HG03439 (cell line): ENCODE data around the gene CLIC1.

Source experiments
- ATAC-seq: cut with Tn5 transposase; IDR thresholded peaks from one replicate; pipeline ENCODE4 v1.9.1; 2021; ENCODE audit warnings: mild to moderate bottlenecking, moderate library complexity; ENCODE audit not compliant: unreplicated experiment

CLIC1 gene

DNA sequence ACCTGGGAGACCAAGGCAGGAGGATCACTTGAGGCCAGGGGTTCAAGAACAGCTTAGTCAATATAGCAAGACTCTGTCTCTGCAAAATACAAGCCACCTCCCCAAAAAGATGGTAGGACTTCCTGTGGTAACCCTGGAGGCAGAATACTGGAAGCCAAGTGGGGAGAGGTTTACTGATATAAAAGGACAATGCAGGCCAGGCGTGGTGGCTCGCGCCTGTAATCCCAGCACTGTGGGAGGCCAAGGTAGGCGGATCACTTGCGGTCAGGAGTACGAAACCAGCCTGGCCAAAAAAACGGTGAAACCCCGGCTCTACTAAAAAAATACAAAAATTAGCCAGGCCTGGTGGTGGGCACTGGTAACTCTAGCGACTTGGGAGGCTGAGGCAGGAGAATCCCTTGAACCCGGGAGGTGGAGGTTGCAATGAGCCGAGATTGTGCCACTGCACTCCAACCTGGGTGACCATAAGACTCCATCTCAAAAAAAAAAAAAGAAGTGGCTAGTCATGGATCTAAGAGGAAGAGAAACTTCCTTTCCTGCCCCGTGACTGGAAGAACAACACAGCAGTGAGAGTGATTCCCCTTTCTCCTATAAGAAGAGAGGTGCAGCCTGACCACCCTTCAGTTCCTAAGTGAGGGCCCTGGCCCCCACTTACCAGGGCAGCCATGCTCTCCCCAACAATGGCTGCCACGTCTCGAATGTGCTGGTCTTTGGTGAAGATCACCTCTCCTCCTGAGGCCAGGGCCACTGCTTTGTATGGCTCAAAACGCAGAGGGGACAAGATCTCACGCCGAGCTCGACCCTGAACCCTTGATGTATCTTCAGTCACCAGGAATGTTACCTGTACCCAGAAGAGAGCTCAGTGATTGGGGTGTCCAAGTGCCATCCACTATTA, 32.3 kb upstream of the CLIC1 start:
- ATAC-seq = no peak

- ATAC-seq = no peak
These were observed 30.8 kb upstream of the CLIC1 start for GRCh38 chr6:31767096-31767645.

DNA sequence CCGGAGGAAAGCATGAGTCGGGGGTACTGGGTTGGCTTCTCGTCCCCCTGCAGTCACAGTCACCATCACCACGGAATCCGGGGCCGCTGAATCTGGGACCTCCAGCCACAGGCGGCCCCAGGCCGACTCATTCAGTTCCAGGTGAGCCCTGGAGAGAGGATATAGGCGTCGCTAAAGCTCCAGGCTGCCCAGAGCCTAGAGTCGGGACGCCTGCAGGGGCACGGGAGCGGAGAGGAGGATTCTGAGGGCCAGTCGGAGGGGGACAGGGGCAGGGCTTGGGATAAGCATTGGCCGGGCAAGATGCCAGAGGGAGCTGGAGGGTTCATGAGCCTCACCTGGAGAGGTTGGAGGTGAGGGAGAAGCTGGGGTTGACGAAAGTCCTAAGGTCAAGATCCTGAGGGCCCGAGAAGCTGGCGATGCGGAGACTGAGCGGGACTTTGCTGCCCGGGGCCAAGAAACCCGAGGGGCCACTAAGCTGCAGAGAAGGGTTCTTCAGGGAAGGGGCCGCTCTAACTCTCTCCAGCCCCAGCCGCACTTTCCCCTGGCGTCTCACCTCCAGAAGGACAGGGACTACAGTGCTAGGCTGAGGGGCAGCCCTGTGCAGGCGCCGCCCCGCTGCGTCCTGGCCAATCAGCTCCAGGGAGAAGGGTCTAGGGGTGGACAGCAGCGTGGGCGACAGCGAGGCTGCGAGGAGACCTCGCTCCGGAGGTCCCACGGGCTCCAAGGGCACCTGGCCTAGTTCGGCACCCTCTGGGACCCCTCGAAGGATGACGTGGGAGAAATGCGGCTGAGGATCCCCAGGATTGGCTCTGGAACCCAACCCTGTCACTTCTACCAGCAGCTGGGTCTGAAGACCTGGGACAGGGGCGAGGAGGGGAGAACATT, 29.8 kb upstream of the CLIC1 start:
- no peak for ATAC-seq

GRCh38 chr6:31765559-31765909, 29.2 kb upstream of the CLIC1 start:
- no peak for ATAC-seq

DNA sequence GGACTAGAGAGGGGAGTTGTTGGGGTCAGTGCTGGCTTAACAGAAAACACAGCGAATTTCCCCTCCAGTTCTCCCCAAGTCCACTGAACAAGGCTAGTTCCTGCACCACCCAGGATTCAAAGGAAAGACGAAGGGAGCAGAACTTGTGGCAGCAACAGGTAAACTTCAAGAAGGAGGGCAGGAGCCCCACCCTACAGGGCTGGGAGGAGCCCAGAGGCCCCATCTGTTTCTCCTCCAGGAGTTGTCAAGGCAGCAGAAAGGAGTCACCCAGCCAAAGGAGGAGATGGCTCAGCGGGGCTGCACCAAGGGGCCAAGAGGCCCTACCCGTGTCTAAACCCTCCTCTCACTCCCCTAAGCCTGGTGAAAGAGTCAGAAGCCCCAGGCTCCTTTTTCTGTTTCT, 27.9 kb upstream of the CLIC1 start:
- ATAC-seq = no peak

DNA sequence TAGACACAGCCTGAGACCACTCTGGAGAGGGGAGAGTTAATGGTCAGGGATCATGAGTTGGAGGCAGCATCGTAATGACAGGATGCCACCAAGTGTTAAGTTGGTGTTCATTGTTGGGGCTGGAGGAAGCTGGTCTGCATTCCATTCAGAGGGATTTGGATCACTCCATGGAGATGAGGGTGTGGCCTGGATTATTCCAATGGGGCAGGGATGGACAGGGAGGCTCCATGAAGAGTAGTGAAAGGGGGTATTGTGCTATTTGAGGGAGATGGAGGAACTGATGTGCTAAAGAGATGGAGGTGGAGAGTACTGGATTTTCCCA, 27.2 kb upstream of the CLIC1 start:
- no peak for ATAC-seq

DNA sequence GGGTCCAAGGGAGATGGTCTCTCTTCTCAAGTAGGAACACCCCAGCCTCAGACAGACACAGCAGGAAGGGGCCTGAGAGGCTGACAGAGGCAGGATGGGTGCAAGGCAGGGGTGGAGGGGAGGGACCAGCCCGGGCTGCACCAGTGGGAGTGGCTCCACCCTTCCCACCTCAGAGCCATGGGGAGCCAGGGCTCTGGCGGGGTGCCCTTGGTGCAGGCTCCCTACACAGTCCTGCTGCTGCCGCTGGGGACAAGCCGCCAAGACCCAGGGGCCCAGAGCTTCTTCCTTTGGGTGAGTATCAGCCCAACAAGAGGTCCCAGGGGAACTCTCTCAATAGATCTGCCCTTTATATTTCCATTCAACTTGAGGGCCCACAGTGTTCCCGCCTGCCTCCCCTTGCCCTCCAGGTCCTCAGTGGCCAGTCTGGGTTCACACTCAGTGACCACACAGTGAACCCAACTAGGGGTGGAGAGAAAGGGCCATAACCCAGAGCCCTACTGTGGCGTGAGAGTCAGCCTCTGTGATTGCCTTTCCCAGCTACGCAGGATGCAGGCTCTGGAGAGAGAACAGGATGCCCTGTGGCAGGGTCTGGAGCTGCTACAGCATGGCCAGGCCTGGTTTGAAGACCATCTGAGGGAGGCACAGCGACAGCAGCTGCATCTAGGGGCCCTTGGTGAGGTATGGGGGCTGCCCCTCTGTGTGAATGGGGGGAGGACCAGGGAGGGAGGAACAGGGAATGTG, 26.7 kb upstream of the CLIC1 start:
- ATAC-seq = no peak

- no peak for ATAC-seq
These were observed 26.0 kb upstream of the CLIC1 start, which contains the start of gene SAPCD1 for GRCh38 chr6:31762356-31762755. Gene SAPCD1, plus strand, starts transcription at chr6:31762656. Its CDS starts 399 bp downstream, at chr6:31763055.

DNA sequence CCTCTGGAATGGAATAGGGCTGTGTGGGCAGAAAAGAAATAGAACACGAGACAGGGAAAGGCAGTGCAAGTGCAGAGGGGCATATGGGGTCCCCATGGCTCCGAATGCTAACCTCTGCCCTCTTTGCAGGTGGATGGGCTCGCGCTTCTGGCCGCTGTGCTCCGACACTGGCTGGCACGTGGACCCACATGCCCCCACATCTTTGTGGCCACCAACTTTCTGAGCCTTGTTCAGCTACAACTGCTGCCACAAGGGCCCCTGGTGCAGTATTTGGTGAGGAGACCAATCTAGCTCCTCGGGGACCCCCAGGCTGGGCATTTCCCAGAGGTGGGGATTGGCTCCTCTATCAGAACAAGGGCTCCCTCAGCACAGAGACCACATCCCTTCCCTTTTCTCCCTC, 25.0 kb upstream of the CLIC1 start:
- ATAC-seq = no peak

GRCh38 chr6:31760790-31761189, 24.5 kb upstream of the CLIC1 start:
- no peak for ATAC-seq

DNA sequence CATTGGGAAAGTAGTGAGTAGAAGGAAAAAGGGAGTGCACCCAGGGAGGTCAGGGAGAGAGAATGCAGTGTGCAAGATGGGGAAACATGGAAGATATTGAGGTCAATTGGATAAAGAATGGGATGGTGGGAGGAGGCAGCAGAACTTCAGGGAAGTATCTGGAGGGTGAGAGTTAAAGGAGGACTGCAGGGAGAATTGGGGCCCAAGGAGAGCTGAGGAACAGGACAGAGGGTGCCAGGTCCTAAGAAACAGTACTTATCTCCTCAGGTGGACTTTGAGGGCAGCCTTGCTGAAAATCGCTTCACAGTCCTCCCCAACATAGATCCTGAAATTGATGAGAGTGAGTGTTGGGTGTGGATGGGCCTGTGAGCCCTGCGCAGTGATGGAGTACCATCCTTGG, 22.0 kb upstream of the CLIC1 start:
- no peak for ATAC-seq

DNA sequence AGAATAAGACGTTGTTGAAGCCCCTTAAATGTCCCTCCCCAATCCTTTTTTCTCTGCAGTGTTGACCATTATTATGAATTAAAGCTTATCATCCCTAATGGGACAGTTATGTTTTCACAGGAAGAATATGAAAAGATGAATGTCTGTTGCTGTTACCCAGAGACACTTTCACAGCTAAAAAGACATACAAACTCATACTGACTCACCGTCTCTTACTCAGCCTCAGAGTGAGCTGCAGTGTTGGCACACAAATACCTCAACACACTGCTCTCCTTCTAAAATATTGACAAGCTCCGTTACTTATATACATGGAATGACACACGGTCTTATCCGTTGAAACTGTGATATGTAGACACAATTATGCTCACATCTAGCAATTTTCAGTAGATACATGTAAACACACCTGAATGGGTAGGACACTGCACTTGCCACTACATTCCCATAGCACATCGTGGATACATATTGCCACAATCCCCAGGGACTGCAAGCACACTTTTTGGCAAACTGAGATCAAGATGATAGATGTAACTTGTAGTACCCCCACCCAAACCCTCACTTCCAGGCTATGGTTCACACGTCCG, 16.5 kb upstream of the CLIC1 start:
- no peak for ATAC-seq

DNA sequence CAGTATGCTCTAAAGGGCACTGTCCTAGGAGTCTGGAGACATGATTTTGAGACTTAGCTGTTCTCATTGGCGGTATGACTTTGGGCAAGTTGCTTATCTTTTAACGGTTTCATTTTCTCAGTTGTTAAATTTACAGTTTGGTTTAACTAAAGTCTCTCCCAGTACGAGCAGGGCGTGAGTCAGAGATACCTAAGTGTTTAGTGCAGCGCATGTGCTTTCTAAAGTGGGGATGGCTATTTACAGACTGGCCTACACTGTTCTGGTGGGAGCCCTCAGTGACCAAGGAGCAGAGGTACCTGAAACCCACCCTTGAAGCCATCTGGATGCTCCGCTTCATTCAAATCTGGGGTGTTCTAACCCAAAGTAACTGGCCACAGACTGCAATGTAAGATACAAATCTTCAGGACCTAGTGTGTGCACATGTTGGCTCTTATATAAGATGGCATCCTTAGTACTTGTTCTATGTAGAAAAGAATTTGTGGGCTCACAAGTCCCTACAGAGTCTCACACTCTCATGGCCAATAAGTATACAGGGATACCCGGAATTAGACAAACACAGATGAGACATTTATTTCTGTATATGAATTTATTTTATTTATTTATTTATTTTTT, 14.2 kb upstream of the CLIC1 start:
- ATAC-seq = no peak

- no peak for ATAC-seq
These were observed 13.1 kb upstream of the CLIC1 start for GRCh38 chr6:31749301-31750036.

- ATAC-seq = no peak
These were observed 8.1 kb upstream of the CLIC1 start for GRCh38 chr6:31744422-31744821.

- ATAC-seq = no peak
These were observed 6.6 kb upstream of the CLIC1 start for GRCh38 chr6:31742894-31743293.

DNA sequence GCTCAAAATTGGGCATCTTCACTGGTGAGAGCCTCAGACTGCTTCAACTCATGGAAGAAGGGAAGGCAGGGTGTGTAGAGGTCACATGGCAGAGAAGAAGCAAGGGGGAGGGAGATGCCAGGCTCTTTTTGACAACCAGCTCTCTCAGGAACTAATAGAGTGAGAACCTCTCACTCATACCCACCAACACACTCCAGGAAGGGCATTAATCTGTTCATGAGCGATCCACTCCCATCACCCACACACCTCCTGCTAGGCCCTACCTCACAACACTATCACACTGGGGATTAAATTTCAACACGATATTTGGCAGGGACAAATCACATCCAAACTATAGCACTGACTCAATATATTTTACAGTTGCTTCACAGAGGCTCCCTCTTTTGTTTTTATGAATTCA, 5.5 kb upstream of the CLIC1 start:
- no peak for ATAC-seq

- ATAC-seq = no peak
These were observed 4.3 kb upstream of the CLIC1 start for GRCh38 chr6:31740397-31741223.
